Epithelial cell of esophagus (primary cell): ENCODE data around the gene ATRN.

Source experiments
- DNase-seq: peaks from one replicate; pipeline ENCODE4 v3.0.0; 2010; ENCODE audit warnings: low read depth
- H3K4me3 ChIP-seq: 2 replicates; pipeline ENCODE4 v1.5.1; 2011; ENCODE audit warnings: mild to moderate bottlenecking, low read length, control low read depth
- TF ChIP-seq, protein P1 (sequence below): IDR thresholded peaks from 2 replicates; pipeline ENCODE4 v1.5.1; 2011; ENCODE audit warnings: low read depth, mild to moderate bottlenecking, low read length, control low read depth, inconsistent platforms; ENCODE audit not compliant: insufficient read depth; ENCODE audit errors: missing control alignments

The ATRN gene

GRCh38 chr20:3681352-3681930, 210.6 kb downstream of the ATRN start:
- no peak for DNase-seq
- TF ChIP-seq, protein P1, sequence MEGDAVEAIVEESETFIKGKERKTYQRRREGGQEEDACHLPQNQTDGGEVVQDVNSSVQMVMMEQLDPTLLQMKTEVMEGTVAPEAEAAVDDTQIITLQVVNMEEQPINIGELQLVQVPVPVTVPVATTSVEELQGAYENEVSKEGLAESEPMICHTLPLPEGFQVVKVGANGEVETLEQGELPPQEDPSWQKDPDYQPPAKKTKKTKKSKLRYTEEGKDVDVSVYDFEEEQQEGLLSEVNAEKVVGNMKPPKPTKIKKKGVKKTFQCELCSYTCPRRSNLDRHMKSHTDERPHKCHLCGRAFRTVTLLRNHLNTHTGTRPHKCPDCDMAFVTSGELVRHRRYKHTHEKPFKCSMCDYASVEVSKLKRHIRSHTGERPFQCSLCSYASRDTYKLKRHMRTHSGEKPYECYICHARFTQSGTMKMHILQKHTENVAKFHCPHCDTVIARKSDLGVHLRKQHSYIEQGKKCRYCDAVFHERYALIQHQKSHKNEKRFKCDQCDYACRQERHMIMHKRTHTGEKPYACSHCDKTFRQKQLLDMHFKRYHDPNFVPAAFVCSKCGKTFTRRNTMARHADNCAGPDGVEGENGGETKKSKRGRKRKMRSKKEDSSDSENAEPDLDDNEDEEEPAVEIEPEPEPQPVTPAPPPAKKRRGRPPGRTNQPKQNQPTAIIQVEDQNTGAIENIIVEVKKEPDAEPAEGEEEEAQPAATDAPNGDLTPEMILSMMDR, result no peak
- no peak overlapping the region for H3K4me3 ChIP-seq

DNA sequence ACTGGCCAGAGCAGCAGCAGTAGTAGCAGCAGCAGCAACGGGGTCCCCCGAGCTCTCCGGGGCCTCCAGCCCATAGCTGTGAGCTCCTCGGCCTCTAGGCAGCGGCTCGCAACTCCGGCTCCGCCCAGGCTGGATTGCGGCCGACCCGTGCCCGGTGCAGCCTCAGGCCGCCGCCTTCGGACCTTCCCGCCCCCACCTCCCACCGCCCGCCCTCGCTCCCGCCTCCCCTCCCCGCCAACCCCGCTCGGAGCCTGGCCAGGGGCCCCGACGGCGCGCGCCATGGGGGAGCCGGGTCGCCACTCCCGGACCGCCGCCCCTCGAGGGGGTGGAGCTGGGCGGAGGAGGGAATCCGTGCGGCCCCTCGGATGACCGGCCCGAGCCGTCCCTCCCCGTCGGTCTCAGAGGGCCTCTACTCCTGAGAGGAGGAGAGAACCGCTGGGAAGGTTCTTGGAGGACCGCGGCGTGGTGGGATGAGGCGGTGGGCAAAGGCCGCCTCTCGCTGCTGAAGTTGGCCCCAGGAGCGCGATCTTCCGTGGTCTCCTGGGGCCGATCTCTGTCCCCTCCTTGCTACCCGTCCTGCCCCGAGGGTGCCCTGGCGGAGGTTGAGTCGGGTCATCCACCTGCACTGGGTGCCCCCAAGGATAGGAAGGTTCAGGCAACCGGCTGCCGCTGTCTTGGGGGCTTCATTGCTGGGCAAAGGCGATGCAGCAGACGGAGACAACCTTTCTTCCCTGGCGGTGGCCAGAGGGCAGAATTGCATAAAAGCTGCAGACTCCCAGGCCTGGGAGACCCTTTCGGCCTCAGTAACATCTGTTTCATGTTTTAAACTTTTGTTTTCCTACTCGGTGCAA, 211.3 kb downstream of the ATRN start, which contains the start of gene ADAM33:
Gene ADAM33, minus strand, starts transcription at position 80 of the 851 bp plus-strand sequence. Its CDS starts 6 bp downstream, at position 74.
- DNase-seq, result no peak
- TF ChIP-seq, protein P1, result no peak
- H3K4me3 ChIP-seq, result no peak within 1 kb of the TSS

GRCh38 chr20:3685341-3685740, 214.5 kb downstream of the ATRN start:
- no peak for DNase-seq

GRCh38 chr20:3686421-3686820, 215.6 kb downstream of the ATRN start:
- no peak overlapping the region for H3K4me3 ChIP-seq
- no peak for DNase-seq
- TF ChIP-seq, protein P1, result no peak

More at GRCh38 chr20:3685341-3685740, 214.5 kb downstream of the ATRN start:
- TF ChIP-seq, protein P1, result no peak
- H3K4me3 ChIP-seq, result no peak overlapping the region

DNA sequence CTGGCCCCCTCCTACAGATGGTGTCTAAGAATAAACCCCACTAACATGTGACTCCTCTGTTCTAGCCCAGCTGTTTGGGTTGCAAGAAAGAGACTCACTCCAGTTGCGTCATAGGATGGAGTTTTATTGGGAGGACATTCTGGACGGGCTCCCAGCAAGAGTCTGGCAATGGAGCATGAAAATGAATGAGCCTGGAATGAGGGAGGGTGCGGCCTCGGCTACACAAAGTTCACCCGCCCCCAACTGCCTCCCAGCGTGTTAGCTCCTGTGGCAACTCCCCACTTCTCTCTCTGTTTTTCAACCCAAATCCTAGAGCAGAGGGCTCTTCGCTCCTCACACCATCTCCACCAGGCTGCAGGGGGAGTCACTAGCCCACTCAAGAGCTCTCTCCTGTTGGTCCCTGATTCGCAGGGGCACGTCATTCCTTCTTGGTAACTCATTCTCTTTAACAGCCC, 216.1 kb downstream of the ATRN start:
- peak; percentile 21 for DNase-seq
- TF ChIP-seq, protein P1, result no peak
- no peak overlapping the region for H3K4me3 ChIP-seq

- peak; percentile 32 for DNase-seq
- TF ChIP-seq, protein P1, result no peak
- no peak overlapping the region for H3K4me3 ChIP-seq
These were observed 216.8 kb downstream of the ATRN start for GRCh38 chr20:3687655-3688054.

GRCh38 chr20:3689978-3690377, 219.2 kb downstream of the ATRN start:
- TF ChIP-seq, protein P1, result no peak
- no peak overlapping the region for H3K4me3 ChIP-seq
- no peak for DNase-seq
